Ishikawa (cell line): ENCODE data around the gene PRDM16.

Experiments used
- EP300 ChIP-seq: IDR thresholded peaks from 2 replicates; pipeline ENCODE4 v1.6.1; 2012; ENCODE audit warnings: borderline replicate concordance
- RAD21 ChIP-seq: IDR thresholded peaks from 2 replicates; pipeline ENCODE4 v1.6.1; 2012; ENCODE audit warnings: low read depth
- REST ChIP-seq: IDR thresholded peaks from 2 replicates; pipeline ENCODE4 v1.6.1; 2012; ENCODE audit warnings: low read depth, mild to moderate bottlenecking
- TAF1 ChIP-seq: IDR thresholded peaks from 2 replicates; pipeline ENCODE4 v1.6.1; 2012; ENCODE audit warnings: low read depth, mild to moderate bottlenecking
- YY1 ChIP-seq: IDR thresholded peaks from 2 replicates; pipeline ENCODE4 v1.6.1; 2012; ENCODE audit warnings: low read depth

GRCh38 chr1:3225661-3226060 lies 156.7 kb downstream of the PRDM16 start:
- no peak for TF ChIP-seq TAF1
- TF ChIP-seq EP300: no peak
- no peak for TF ChIP-seq YY1
- no peak for TF ChIP-seq RAD21
- no peak for TF ChIP-seq REST
